A549 (cell line): ENCODE measurements around the gene EYA3. TPM values are rescaled to one million over a fixed set of nuclear protein-coding genes. Genes with fewer than 3 reads are reported as not detected.

Experiments used
- ATAC-seq, 2 experiments: fragments of 200-7000 bp in 1 of 2; fragments of >200 bp in 1 of 2; cut with Nextera tagmentation in 1 of 2; cut with Tn5 transposase in 1 of 2; 3 replicates each; pipeline versions ENCODE4 v1.8.0 to v1.9.1; 2018 to 2020; ENCODE audit warnings: mild to moderate bottlenecking in 1 of 2, moderate library complexity in 1 of 2
- CTCF ChIA-PET: fragments of 300-600 bp; sonication (Branson Sonifier 250); formaldehyde crosslinking; extraction: SDS; loops from one replicate; lab custom pipeline; 2021; ENCODE audit warnings: antibody characterized with exemption, inconsistent platforms; lab: Yijun Ruan, JAX
- POLR2A ChIA-PET: fragments of 350-600 bp; formaldehyde crosslinking; extraction: SDS; loops from one replicate; lab custom pipeline; 2021; ENCODE audit warnings: antibody characterized with exemption, inconsistent platforms; lab: Yijun Ruan, JAX
- DNase-seq, 2 experiments: peaks; one replicate each; pipeline versions ENCODE4 v3.0.0 to v3.0.0-alpha.2; 2011 to 2016; ENCODE audit warnings: low read depth in 1 of 2, low spot score in 1 of 2
- FAIRE-seq: peaks from 2 replicates; lab custom pipeline; 2011; peaks lifted over from hg19 to GRCh38; lab: Jason Lieb, UNC
- H3K27ac ChIP-seq, 2 experiments: fragments of >200 bp; sonication (Bioruptor Twin); formaldehyde crosslinking; 3 replicates each; pipeline ENCODE4 v1.5.1; 2016 to 2017
- H3K4me1 ChIP-seq: fragments of >200 bp; sonication (Bioruptor Twin); formaldehyde crosslinking; 3 replicates; pipeline ENCODE4 v1.6.1; 2016
- H3K4me2 ChIP-seq: fragments of >200 bp; sonication (Bioruptor Twin); formaldehyde crosslinking; 3 replicates; pipeline ENCODE4 v1.6.1; 2016
- H3K4me3 ChIP-seq: fragments of >200 bp; sonication (Bioruptor Twin); formaldehyde crosslinking; 3 replicates; pipeline ENCODE4 v1.5.1; 2016
- H3K9me3 ChIP-seq: fragments of >200 bp; sonication (Bioruptor Twin); formaldehyde crosslinking; 3 replicates; pipeline ENCODE4 v1.6.1; 2016
- CBX2 ChIP-seq: fragments of 200-600 bp; sonication (generic); IDR thresholded peaks from 2 replicates; pipeline ENCODE4 v1.6.1; 2016; ENCODE audit warnings: low read depth, mild to moderate bottlenecking, borderline replicate concordance
- CHD4 ChIP-seq: fragments of 200-600 bp; sonication (generic); IDR thresholded peaks from 2 replicates; pipeline ENCODE4 v1.6.1; 2016; ENCODE audit warnings: antibody characterized with exemption, mild to moderate bottlenecking, borderline replicate concordance
- EHF ChIP-seq: fragments of 250-450 bp; sonication (Bioruptor Pico); IDR thresholded peaks from 2 replicates; pipeline ENCODE4 v1.5.0; 2020; ENCODE audit warnings: mild to moderate bottlenecking
- FOXS1 ChIP-seq: fragments of 250-450 bp; sonication (Bioruptor Pico); IDR thresholded peaks from 2 replicates; pipeline ENCODE4 v1.5.0; 2020; ENCODE audit warnings: mild to moderate bottlenecking, moderate library complexity
- HDAC2 ChIP-seq: fragments of 200-600 bp; sonication (generic); IDR thresholded peaks from 2 replicates; pipeline ENCODE4 v1.6.1; 2016
- HMGXB4 ChIP-seq: fragments of 250-450 bp; sonication (Bioruptor Pico); IDR thresholded peaks from 2 replicates; pipeline ENCODE4 v1.5.0; 2021; ENCODE audit warnings: mild to moderate bottlenecking, moderate library complexity, borderline replicate concordance
- HOXA7 ChIP-seq: fragments of 250-450 bp; sonication (Bioruptor Pico); IDR thresholded peaks from 2 replicates; pipeline ENCODE4 v1.5.0; 2020; ENCODE audit warnings: mild to moderate bottlenecking, moderate library complexity
- HOXB13 ChIP-seq: fragments of 250-450 bp; sonication (Bioruptor Pico); IDR thresholded peaks from 2 replicates; pipeline ENCODE4 v1.5.0; 2020; ENCODE audit warnings: low read depth, mild to moderate bottlenecking, moderate library complexity
- JUNB ChIP-seq: fragments of >200 bp; sonication (Bioruptor Twin); formaldehyde crosslinking; IDR thresholded peaks from 2 replicates; pipeline ENCODE4 v1.6.1; 2016
- MYC ChIP-seq: IDR thresholded peaks from 2 replicates; pipeline ENCODE4 v1.6.1; 2012; ENCODE audit warnings: mild to moderate bottlenecking, inconsistent platforms, low read length, improper control_type of control experiment, borderline replicate concordance
- NPAS2 ChIP-seq: fragments of 250-450 bp; sonication (Bioruptor Pico); IDR thresholded peaks from 2 replicates; pipeline ENCODE4 v1.8.0; 2022; ENCODE audit warnings: mild to moderate bottlenecking, moderate library complexity, borderline replicate concordance
- RAD21 ChIP-seq, 2 experiments: fragments of >200 bp in 1 of 2; sonication (Bioruptor Twin) in 1 of 2; formaldehyde crosslinking in 1 of 2; IDR thresholded peaks in 1 of 2; conservative IDR thresholded peaks in 1 of 2; 2 replicates in 1 of 2; 3 replicates in 1 of 2; pipeline ENCODE4 v1.6.1; 2012 to 2018; ENCODE audit warnings: inconsistent platforms in 1 of 2
- RCOR1 ChIP-seq: fragments of 150-350 bp; IDR thresholded peaks from 2 replicates; pipeline ENCODE4 v1.6.1; 2014; ENCODE audit warnings: antibody characterized with exemption, low read length, low read depth
- REST ChIP-seq: fragments of 200-600 bp; sonication (generic); IDR thresholded peaks from 2 replicates; pipeline ENCODE4 v1.6.1; 2016; ENCODE audit warnings: antibody characterized with exemption, mild to moderate bottlenecking, moderate library complexity
- SMC3 ChIP-seq: fragments of >200 bp; sonication (Bioruptor Twin); formaldehyde crosslinking; IDR thresholded peaks from 3 replicates; pipeline ENCODE4 v1.6.1; 2018; ENCODE audit warnings: inconsistent platforms
- ZNF302 ChIP-seq: fragments of 250-450 bp; sonication (Bioruptor Pico); IDR thresholded peaks from 2 replicates; pipeline ENCODE4 v1.9.0; 2021; ENCODE audit warnings: inconsistent platforms, mild to moderate bottlenecking, moderate library complexity
- WGBS: methylation state at CpG from one replicate; pipeline ENCODE4 v1.1.6; 2017; ENCODE audit errors: missing lambda C conversion rate; 5-methylcytosine and 5-hydroxymethylcytosine counted together
- polyA plus RNA-seq, 4 experiments: library from polyadenylated mRNA; depleted of rRNA in 3 of 4; stranded (reverse); fragments of >200 nt; fragmentation: RNase III in 1 of 4; extraction: RNeasy Plus Mini Kit Qiagen cat#74134 plus additional on column Dnase treatment in 1 of 4; gene quantifications; 2 replicates in 3 of 4; 3 replicates in 1 of 4; pipeline ENCODE4 v1.2.3, GENCODE V29; 2011 to 2017
- TF ChIP-seq, protein P1 (sequence below): fragments of >200 bp; sonication (Bioruptor Twin); formaldehyde crosslinking; IDR thresholded peaks from 3 replicates; pipeline ENCODE4 v1.5.1; 2016
- TF ChIP-seq, protein P2 (sequence below): fragments of 150-350 bp; IDR thresholded peaks from 2 replicates; pipeline ENCODE4 v1.6.1; 2014; ENCODE audit warnings: low read depth, mild to moderate bottlenecking, low read length

EYA3 gene
- polyA plus RNA-seq, 2 of the 4 experiments (the other 2 are of a cell fraction): 5.7 to 9.3 TPM

DNA sequence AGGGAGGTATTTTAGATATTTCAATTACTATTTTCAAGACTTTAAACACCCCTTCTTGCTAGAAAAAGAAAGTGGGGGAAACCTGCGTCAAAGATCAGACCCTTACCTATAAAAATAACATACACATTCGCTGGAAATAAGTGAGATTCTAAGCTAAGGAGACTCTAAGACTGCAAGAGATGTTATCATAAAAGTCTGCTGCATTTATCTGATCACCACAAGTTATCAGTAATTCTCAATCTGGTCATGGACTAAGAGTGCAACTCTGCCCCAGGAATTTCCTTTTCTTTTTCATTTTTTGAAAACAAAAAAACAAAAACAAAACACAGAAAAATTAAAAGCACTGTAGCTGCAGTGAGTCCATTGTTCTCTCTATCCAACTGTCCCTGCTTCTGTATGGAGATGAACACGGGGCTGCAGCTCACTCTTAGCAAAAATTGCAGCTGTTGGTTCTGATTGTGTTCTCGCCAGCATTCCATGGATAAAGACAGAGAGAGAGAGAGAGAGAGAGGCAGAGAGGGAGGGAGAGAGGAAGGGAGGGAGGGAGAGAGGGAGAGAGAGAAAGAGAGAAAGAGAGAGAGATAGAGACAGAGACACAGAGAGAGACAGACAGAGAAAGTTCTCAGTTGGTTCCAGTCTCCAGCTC lies 114.5 kb downstream of the EYA3 start:
- POLR2A ChIA-PET: no interaction called here
- ATAC-seq (no peak), FAIRE-seq (no peak), DNase-seq (no peak)
- 81% methylated on average over 4 of the region's 4 CpGs for WGBS
- no peak for TF ChIP-seq FOXS1
- TF ChIP-seq CHD4: no peak
- TF ChIP-seq ZNF302 (CRISPR knock-in tag): no peak
- no peak for TF ChIP-seq HMGXB4
- TF ChIP-seq HOXB13 (CRISPR knock-in tag): no peak
- TF ChIP-seq RAD21 (conservative IDR thresholded peaks at IDR 0.05 in 1 of 2, IDR thresholded peaks at IDR 0.05 in 1 of 2): no peak
- TF ChIP-seq, protein P1, sequence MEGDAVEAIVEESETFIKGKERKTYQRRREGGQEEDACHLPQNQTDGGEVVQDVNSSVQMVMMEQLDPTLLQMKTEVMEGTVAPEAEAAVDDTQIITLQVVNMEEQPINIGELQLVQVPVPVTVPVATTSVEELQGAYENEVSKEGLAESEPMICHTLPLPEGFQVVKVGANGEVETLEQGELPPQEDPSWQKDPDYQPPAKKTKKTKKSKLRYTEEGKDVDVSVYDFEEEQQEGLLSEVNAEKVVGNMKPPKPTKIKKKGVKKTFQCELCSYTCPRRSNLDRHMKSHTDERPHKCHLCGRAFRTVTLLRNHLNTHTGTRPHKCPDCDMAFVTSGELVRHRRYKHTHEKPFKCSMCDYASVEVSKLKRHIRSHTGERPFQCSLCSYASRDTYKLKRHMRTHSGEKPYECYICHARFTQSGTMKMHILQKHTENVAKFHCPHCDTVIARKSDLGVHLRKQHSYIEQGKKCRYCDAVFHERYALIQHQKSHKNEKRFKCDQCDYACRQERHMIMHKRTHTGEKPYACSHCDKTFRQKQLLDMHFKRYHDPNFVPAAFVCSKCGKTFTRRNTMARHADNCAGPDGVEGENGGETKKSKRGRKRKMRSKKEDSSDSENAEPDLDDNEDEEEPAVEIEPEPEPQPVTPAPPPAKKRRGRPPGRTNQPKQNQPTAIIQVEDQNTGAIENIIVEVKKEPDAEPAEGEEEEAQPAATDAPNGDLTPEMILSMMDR: no peak
- no peak for TF ChIP-seq MYC
- TF ChIP-seq HOXA7 (CRISPR knock-in tag): no peak
- TF ChIP-seq RCOR1: no peak
- no peak for TF ChIP-seq NPAS2 (CRISPR knock-in tag)
- no peak for TF ChIP-seq CBX2
- TF ChIP-seq SMC3: no peak
- CTCF ChIA-PET: interaction anchor here (12.2 kb wide), 1 partner anchor 116 kb away, joined by 126 read pairs; no protein-coding TSS in a partner anchor
- Histone ChIP-seq H3K9me3 (no peaks in the 10 kb centered on the region), H3K4me1 (no peaks in the 10 kb centered on the region), H3K4me2 (no peak overlapping the region), H3K27ac (no peak overlapping the region), H3K4me3 (no peak overlapping the region)

DNA sequence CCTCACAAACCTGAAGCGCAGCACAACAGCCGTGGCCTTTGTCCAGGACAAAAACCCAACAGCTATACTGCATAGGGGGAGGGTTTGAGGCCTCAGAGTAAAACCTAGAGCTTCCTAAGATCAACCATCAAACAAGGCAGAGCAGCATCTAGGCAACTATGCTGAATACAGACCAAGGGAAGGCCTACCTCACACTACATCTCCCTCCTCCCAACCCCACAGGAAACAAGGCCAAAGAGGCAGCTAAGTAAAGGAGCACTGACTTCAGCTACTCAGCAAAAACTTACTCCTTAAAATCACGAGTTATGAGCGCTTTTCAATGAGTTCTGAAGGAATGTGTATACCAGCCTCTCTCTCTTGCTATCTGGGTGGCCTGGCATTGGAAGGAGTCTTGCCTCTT lies 116.3 kb downstream of the EYA3 start:
- H3K4me1 ChIP-seq: peaks cover 8% of the 10 kb centered on the region; the same call in 1 of the 3 replicates
- ATAC-seq (no peak), DNase-seq (no peak), FAIRE-seq (no peak)
- 69% methylated on average over 4 of the region's 4 CpGs for WGBS
- H3K9me3 ChIP-seq: no peaks in the 10 kb centered on the region
- no peak overlapping the region for H3K4me3 ChIP-seq
- no peak overlapping the region for H3K27ac ChIP-seq
- CTCF ChIA-PET: interaction anchor here (1.8 to 12.2 kb wide), 3 partner anchors 8 to 114 kb away, joined by 7 to 126 read pairs (median 12); no protein-coding TSS in a partner anchor
- no peak overlapping the region for H3K4me2 ChIP-seq
- TF ChIP-seq RCOR1 (no peak), JUNB (no peak), CBX2 (no peak), HDAC2 (no peak), EHF (CRISPR knock-in tag) (no peak), HOXA7 (CRISPR knock-in tag) (no peak)
- POLR2A ChIA-PET: no interaction called here

- no peak for ATAC-seq
- TF ChIP-seq HOXB13 (CRISPR knock-in tag) (no peak), RCOR1 (no peak), REST (no peak), CBX2 (no peak)
- TF ChIP-seq, protein P2, sequence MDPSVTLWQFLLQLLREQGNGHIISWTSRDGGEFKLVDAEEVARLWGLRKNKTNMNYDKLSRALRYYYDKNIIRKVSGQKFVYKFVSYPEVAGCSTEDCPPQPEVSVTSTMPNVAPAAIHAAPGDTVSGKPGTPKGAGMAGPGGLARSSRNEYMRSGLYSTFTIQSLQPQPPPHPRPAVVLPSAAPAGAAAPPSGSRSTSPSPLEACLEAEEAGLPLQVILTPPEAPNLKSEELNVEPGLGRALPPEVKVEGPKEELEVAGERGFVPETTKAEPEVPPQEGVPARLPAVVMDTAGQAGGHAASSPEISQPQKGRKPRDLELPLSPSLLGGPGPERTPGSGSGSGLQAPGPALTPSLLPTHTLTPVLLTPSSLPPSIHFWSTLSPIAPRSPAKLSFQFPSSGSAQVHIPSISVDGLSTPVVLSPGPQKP: no peak
- POLR2A ChIA-PET: no interaction called here
Measured at GRCh38 chr1:27971674-27972073, 116.7 kb downstream of the EYA3 start.

More at GRCh38 chr1:27971674-27972073, 116.7 kb downstream of the EYA3 start:
- no peak for FAIRE-seq
- no peak overlapping the region for H3K4me3 ChIP-seq
- no peak overlapping the region for H3K27ac ChIP-seq
- CTCF ChIA-PET: interaction anchor here (0.7 to 12.2 kb wide), 4 partner anchors 9 to 114 kb away, joined by 3 to 126 read pairs (median 10); no protein-coding TSS in a partner anchor
- DNase-seq: no peak
- H3K4me2 ChIP-seq: no peak overlapping the region
- peaks cover 12% of the 10 kb centered on the region; the same call in 1 of the 3 replicates for H3K4me1 ChIP-seq
- H3K9me3 ChIP-seq: no peaks in the 10 kb centered on the region
